Activated CD4-positive, alpha-beta memory T cell treated with anti-CD3 and anti-CD28 coated beads, Interleukin-2, amount 10 ng/mL, durations not matched to agents 7 days and 5 days (primary cell): ENCODE measurements around the gene BAHD1. TPM values are rescaled to one million over a fixed set of nuclear protein-coding genes. Genes with fewer than 3 reads are reported as not detected.
"Not testable (repeated sequence)": the region's sequence is repeated elsewhere in the genome, so short reads cannot be mapped to it uniquely, and the experiment has no call there.

ENCODE experiments used
- CTCF ChIA-PET: fragments of 350-600 bp; sonication (Branson Sonifier 250); formaldehyde crosslinking; loops from one replicate; lab custom pipeline; 2021; ENCODE audit warnings: antibody characterized with exemption, inconsistent platforms; lab: Charles Lee
- POLR2A ChIA-PET: fragments of 350-600 bp; sonication (Branson Sonifier 250); formaldehyde crosslinking; loops from one replicate; lab custom pipeline; 2021; ENCODE audit warnings: antibody characterized with exemption; lab: Charles Lee
- DNase-seq: peaks from one replicate; pipeline ENCODE4 v3.0.0-alpha.2; 2020
- H3K27ac Mint-ChIP-seq: one replicate; pipeline ENCODE4 v1.8.0; 2021; ENCODE audit warnings: mild to moderate bottlenecking, mixed read lengths
- H3K27me3 Mint-ChIP-seq: one replicate; pipeline ENCODE4 v1.8.0; 2021; ENCODE audit warnings: mixed read lengths
- H3K36me3 Mint-ChIP-seq: one replicate; pipeline ENCODE4 v1.8.0; 2021; ENCODE audit warnings: low read depth, mixed read lengths
- H3K4me1 Mint-ChIP-seq: one replicate; pipeline ENCODE4 v1.8.0; 2021; ENCODE audit warnings: mixed read lengths
- H3K4me3 Mint-ChIP-seq: one replicate; pipeline ENCODE4 v1.8.0; 2021; ENCODE audit warnings: mild to moderate bottlenecking, mixed read lengths
- H3K9me3 Mint-ChIP-seq: one replicate; pipeline ENCODE4 v1.8.0; 2021; ENCODE audit warnings: mixed read lengths
- total RNA-seq, 2 experiments: library from RNA; stranded (reverse); gene quantifications; one replicate each; pipeline ENCODE4 v1.2.3, GENCODE V29; 2021

The BAHD1 gene
- total RNA-seq, 2 experiments from 2014 or later: 26.0 to 27.0 TPM

- Mint-ChIP-seq H3K36me3 (peaks cover 2% of the 10 kb centered on the region), H3K4me3 (no peak overlapping the region), H3K27me3 (no peaks in the 10 kb centered on the region), H3K27ac (peak overlapping the region; percentile 85), H3K9me3 (no peaks in the 10 kb centered on the region), H3K4me1 (peaks cover 59% of the 10 kb centered on the region)
- DNase-seq: no peak
- CTCF ChIA-PET: interaction anchor here (0.6 to 2.5 kb wide), 5 partner anchors 9 to 128 kb away, joined by 3 to 16 read pairs (median 3); partner anchors contain the start of genes BAHD1 and INAFM2
- POLR2A ChIA-PET: interaction anchor here (3.8 to 7.0 kb wide), 2 partner anchors 11 to 22 kb away, joined by 11 to 68 read pairs; partner anchors contain the start of gene BAHD1
Measured at GRCh38 chr15:40451527-40452158, 10.9 kb downstream of the BAHD1 start.

- CTCF ChIA-PET: interaction anchor here (0.6 to 2.5 kb wide), 8 partner anchors 10 to 137 kb away, joined by 3 to 16 read pairs (median 4); partner anchors contain the start of genes BAHD1 and INAFM2
- Mint-ChIP-seq H3K36me3 (peaks cover 2% of the 10 kb centered on the region), H3K27ac (peak overlapping the region; percentile 85), H3K9me3 (no peaks in the 10 kb centered on the region), H3K27me3 (no peaks in the 10 kb centered on the region), H3K4me3 (no peak overlapping the region), H3K4me1 (peaks cover 60% of the 10 kb centered on the region)
- DNase-seq: peak; percentile 39
- POLR2A ChIA-PET: interaction anchor here (0.7 to 7.0 kb wide), 6 partner anchors 10 to 405 kb away, joined by 3 to 68 read pairs (median 7); partner anchors contain the start of genes BAHD1 and CHST14
Measured at GRCh38 chr15:40452296-40453090, 11.7 kb downstream of the BAHD1 start.

GRCh38 chr15:40453941-40454340 lies 13.2 kb downstream of the BAHD1 start:
- ChIA-PET CTCF (interaction anchor here (1.0 to 2.3 kb wide), 6 partner anchors 11 to 175 kb away, joined by 3 to 8 read pairs (median 4); partner anchors contain the start of gene BAHD1), POLR2A (interaction anchor here (1.0 to 7.0 kb wide), 6 partner anchors 9 to 115 kb away, joined by 3 to 68 read pairs (median 8); partner anchors contain the start of genes BAHD1, CHST14 and RPUSD2)
- H3K36me3 Mint-ChIP-seq: not testable (repeated sequence)

GRCh38 chr15:40454904-40455391 lies 14.2 kb downstream of the BAHD1 start:
- no peaks in the 10 kb centered on the region for H3K27me3 Mint-ChIP-seq
- POLR2A ChIA-PET: interaction anchor here (1.0 to 7.0 kb wide), 6 partner anchors 8 to 114 kb away, joined by 3 to 68 read pairs (median 8); partner anchors contain the start of genes BAHD1, CHST14 and RPUSD2
- H3K4me1 Mint-ChIP-seq: peaks cover 56% of the 10 kb centered on the region
- peak overlapping the region; percentile 85 for H3K27ac Mint-ChIP-seq
- H3K36me3 Mint-ChIP-seq: peaks cover 3% of the 10 kb centered on the region
- DNase-seq: no peak
- H3K9me3 Mint-ChIP-seq: no peaks in the 10 kb centered on the region
- CTCF ChIA-PET: interaction anchor here (1.0 to 1.3 kb wide), 3 partner anchors 14 to 135 kb away, joined by 3 to 6 read pairs (median 3); partner anchors contain the start of genes BAHD1 and IVD
- H3K4me3 Mint-ChIP-seq: no peak overlapping the region

More at GRCh38 chr15:40453941-40454340, 13.2 kb downstream of the BAHD1 start:
- H3K27me3 Mint-ChIP-seq, H3K9me3 Mint-ChIP-seq: not testable (repeated sequence)
- Mint-ChIP-seq H3K27ac (peak overlapping the region; percentile 85), H3K4me3 (peak overlapping the region; percentile 49), H3K4me1 (peaks cover 59% of the 10 kb centered on the region)
- DNase-seq: peak; percentile 69

GRCh38 chr15:40456299-40456712 lies 15.6 kb downstream of the BAHD1 start:
- H3K36me3 Mint-ChIP-seq: peaks cover 3% of the 10 kb centered on the region
- H3K4me3 Mint-ChIP-seq: no peak overlapping the region
- CTCF ChIA-PET: no interaction called here
- no peaks in the 10 kb centered on the region for H3K27me3 Mint-ChIP-seq
- H3K27ac Mint-ChIP-seq: no peak overlapping the region
- POLR2A ChIA-PET: interaction anchor here (1.2 to 1.3 kb wide), 2 partner anchors 14 to 17 kb away, joined by 5 read pairs; no protein-coding TSS in a partner anchor
- no peak for DNase-seq
- peaks cover 50% of the 10 kb centered on the region for H3K4me1 Mint-ChIP-seq
- H3K9me3 Mint-ChIP-seq: no peaks in the 10 kb centered on the region

GRCh38 chr15:40456738-40457137 lies 16.0 kb downstream of the BAHD1 start:
- POLR2A ChIA-PET: interaction anchor here (1.2 to 1.3 kb wide), 3 partner anchors 13 to 17 kb away, joined by 3 to 5 read pairs (median 5); no protein-coding TSS in a partner anchor
- CTCF ChIA-PET: interaction anchor here (1.0 kb wide), 1 partner anchor 63 kb away, joined by 3 read pairs; no protein-coding TSS in a partner anchor
- Mint-ChIP-seq H3K27ac (no peak overlapping the region), H3K4me1 (peaks cover 46% of the 10 kb centered on the region), H3K36me3 (peaks cover 3% of the 10 kb centered on the region), H3K9me3 (no peaks in the 10 kb centered on the region), H3K4me3 (no peak overlapping the region), H3K27me3 (no peaks in the 10 kb centered on the region)
- DNase-seq: no peak

GRCh38 chr15:40458495-40459371 lies 18.0 kb downstream of the BAHD1 start:
- DNase-seq: no peak
- Mint-ChIP-seq H3K9me3 (no peaks in the 10 kb centered on the region), H3K27me3 (no peaks in the 10 kb centered on the region), H3K27ac (no peak overlapping the region), H3K4me3 (no peak overlapping the region), H3K36me3 (peaks cover 5% of the 10 kb centered on the region), H3K4me1 (peaks cover 26% of the 10 kb centered on the region)
- POLR2A ChIA-PET: interaction anchor here (1.0 kb wide), 1 partner anchor 11 kb away, joined by 3 read pairs; no protein-coding TSS in a partner anchor
- CTCF ChIA-PET: no interaction called here

GRCh38 chr15:40459391-40460015 lies 18.8 kb downstream of the BAHD1 start:
- ChIA-PET POLR2A (interaction anchor here (1.0 kb wide), 1 partner anchor 10 kb away, joined by 3 read pairs; no protein-coding TSS in a partner anchor), CTCF (no interaction called here)
- Mint-ChIP-seq H3K4me3 (no peak overlapping the region), H3K4me1 (peaks cover 18% of the 10 kb centered on the region), H3K27me3 (no peaks in the 10 kb centered on the region), H3K27ac (no peak overlapping the region), H3K36me3 (peaks cover 6% of the 10 kb centered on the region), H3K9me3 (no peaks in the 10 kb centered on the region)
- no peak for DNase-seq

GRCh38 chr15:40460404-40460803 lies 19.7 kb downstream of the BAHD1 start:
- CTCF ChIA-PET: no interaction called here
- peaks cover 8% of the 10 kb centered on the region for H3K36me3 Mint-ChIP-seq
- no peaks in the 10 kb centered on the region for H3K27me3 Mint-ChIP-seq
- no peak overlapping the region for H3K27ac Mint-ChIP-seq
- POLR2A ChIA-PET: no interaction called here
- no peaks in the 10 kb centered on the region for H3K9me3 Mint-ChIP-seq
- DNase-seq: no peak
- H3K4me3 Mint-ChIP-seq: no peak overlapping the region
- peaks cover 10% of the 10 kb centered on the region for H3K4me1 Mint-ChIP-seq

GRCh38 chr15:40461958-40462357 lies 21.2 kb downstream of the BAHD1 start:
- H3K27ac Mint-ChIP-seq: no peak overlapping the region

GRCh38 chr15:40463279-40463678 lies 22.5 kb downstream of the BAHD1 start:
- ChIA-PET CTCF (interaction anchor here (0.6 to 1.2 kb wide), 3 partner anchors 10 to 126 kb away, joined by 3 to 6 read pairs (median 6); no protein-coding TSS in a partner anchor), POLR2A (interaction anchor here (1.1 kb wide), 1 partner anchor 9 kb away, joined by 3 read pairs; no protein-coding TSS in a partner anchor)
- no peaks in the 10 kb centered on the region for H3K9me3 Mint-ChIP-seq
- H3K27ac Mint-ChIP-seq: no peak overlapping the region
- no peaks in the 10 kb centered on the region for H3K27me3 Mint-ChIP-seq
- no peak overlapping the region for H3K4me3 Mint-ChIP-seq
- peaks cover 14% of the 10 kb centered on the region for H3K36me3 Mint-ChIP-seq
- peaks cover 17% of the 10 kb centered on the region for H3K4me1 Mint-ChIP-seq
- no peak for DNase-seq

More at GRCh38 chr15:40461958-40462357, 21.2 kb downstream of the BAHD1 start:
- H3K36me3 Mint-ChIP-seq: peaks cover 14% of the 10 kb centered on the region
- H3K4me3 Mint-ChIP-seq: no peak overlapping the region
- no peaks in the 10 kb centered on the region for H3K27me3 Mint-ChIP-seq
- CTCF ChIA-PET: no interaction called here
- POLR2A ChIA-PET: no interaction called here
- no peak for DNase-seq
- H3K9me3 Mint-ChIP-seq: no peaks in the 10 kb centered on the region
- H3K4me1 Mint-ChIP-seq: peaks cover 13% of the 10 kb centered on the region
